Fibroblast of lung (primary cell): ENCODE results near the gene RSF1. TPM values are rescaled to one million over a fixed set of nuclear protein-coding genes. Genes with fewer than 3 reads are reported as not detected.

ENCODE experiments used
- DNase-seq, 2 donors: peaks; one replicate each; pipeline versions ENCODE4 v3.0.0 to v3.0.0-alpha.2; 2010; ENCODE audit warnings: low read depth in 2 of 2
- H2AFZ ChIP-seq: 2 replicates; pipeline ENCODE4 v1.5.1; 2012; ENCODE audit warnings: low read length, control low read depth, inconsistent platforms
- H3K27ac ChIP-seq: 2 replicates; pipeline ENCODE4 v1.5.1; 2011; ENCODE audit warnings: low read length, control low read depth; ENCODE audit not compliant: insufficient read depth
- H3K27me3 ChIP-seq: 2 replicates; pipeline ENCODE4 v1.5.1; 2011; ENCODE audit warnings: mild to moderate bottlenecking, low read length; ENCODE audit not compliant: control insufficient read depth, insufficient read depth
- H3K36me3 ChIP-seq: 2 replicates; pipeline ENCODE4 v1.5.1; 2011; ENCODE audit warnings: low read length; ENCODE audit not compliant: control insufficient read depth, insufficient read depth
- H3K4me1 ChIP-seq: 2 replicates; pipeline ENCODE4 v1.5.1; 2011; ENCODE audit warnings: low read length; ENCODE audit not compliant: control insufficient read depth, insufficient read depth; ENCODE audit errors: extremely low read depth
- H3K4me2 ChIP-seq: 2 replicates; pipeline ENCODE4 v1.5.1; 2011; ENCODE audit warnings: low read length, control low read depth; ENCODE audit not compliant: insufficient read depth; ENCODE audit errors: extremely low read depth
- H3K4me3 ChIP-seq, 4 experiments: fragments of 200-600 bp in 1 of 4; sonication (generic) in 1 of 4; replicated peaks in 1 of 4; 2 replicates each; pipeline ENCODE4 v1.5.1; 2011 to 2016; ENCODE audit warnings: low read length in 4 of 4, low read depth in 3 of 4, mild to moderate bottlenecking in 3 of 4, control low read depth in 2 of 4, inconsistent platforms in 1 of 4, mixed read lengths in 1 of 4; ENCODE audit not compliant: insufficient read depth in 1 of 4; ENCODE audit errors: control extremely low read depth in 1 of 4
- H3K79me2 ChIP-seq: 2 replicates; pipeline ENCODE4 v1.5.1; 2012; ENCODE audit warnings: mild to moderate bottlenecking, low read length, inconsistent platforms; ENCODE audit not compliant: control insufficient read depth, insufficient read depth
- H3K9ac ChIP-seq: 2 replicates; pipeline ENCODE4 v1.5.1; 2011; ENCODE audit warnings: mild to moderate bottlenecking, low read length, control low read depth; ENCODE audit not compliant: insufficient read depth
- H3K9me3 ChIP-seq: 2 replicates; pipeline ENCODE4 v1.5.1; 2012; ENCODE audit warnings: low read depth, low read length; ENCODE audit not compliant: control insufficient read depth, insufficient read depth
- H4K20me1 ChIP-seq: 2 replicates; pipeline ENCODE4 v1.5.1; 2011; ENCODE audit warnings: low read length; ENCODE audit not compliant: control insufficient read depth, insufficient read depth; ENCODE audit errors: extremely low read depth
- CTCF ChIP-seq, 2 donors: IDR thresholded peaks in 1 of 2; conservative IDR thresholded peaks in 1 of 2; 1 replicate in 1 of 2; 2 replicates in 1 of 2; pipeline ENCODE4 v1.5.1; 2011 to 2012; ENCODE audit warnings: low read length in 2 of 2, control low read depth in 1 of 2, inconsistent platforms in 1 of 2, low read depth in 1 of 2, mild to moderate bottlenecking in 1 of 2
- EZH2 ChIP-seq: IDR thresholded peaks from 2 replicates; pipeline ENCODE4 v1.5.1; 2012; ENCODE audit warnings: low read length, control low read depth, mild to moderate bottlenecking; ENCODE audit errors: missing control alignments
- polyA plus RNA-seq, 2 donors: library from polyadenylated mRNA; depleted of rRNA in 1 of 2; stranded (reverse) in 1 of 2; unstranded in 1 of 2; fragments of >200 nt; gene quantifications; 2 replicates each; pipeline ENCODE4 v1.2.1, GENCODE V29; 2011 to 2012; ENCODE audit warnings: missing spikeins in 1 of 2
- total RNA-seq: library from RNA; depleted of rRNA; stranded (reverse); fragments of >200 nt; gene quantifications from 2 replicates; pipeline ENCODE4 v1.2.1, GENCODE V29; 2014

The RSF1 gene
- total and polyA plus RNA-seq, 2 donors (not counting 1 experiment from before 2014, with no cell fraction given): 27.5 to 38.1 TPM

GRCh38 chr11:77672264-77672663, 148.3 kb downstream of the RSF1 start:
- Histone ChIP-seq H3K36me3 (peaks cover 10% of the 10 kb centered on the region), H3K4me3 (no peak overlapping the region), H2AFZ (no peak overlapping the region), H3K79me2 (no peaks in the 10 kb centered on the region), H3K9ac (no peak overlapping the region), H3K9me3 (no peaks in the 10 kb centered on the region), H3K4me1 (no peaks in the 10 kb centered on the region), H3K27ac (no peak overlapping the region), H3K27me3 (no peaks in the 10 kb centered on the region), H4K20me1 (no peaks in the 10 kb centered on the region), H3K4me2 (no peak overlapping the region)
- no peak for TF ChIP-seq CTCF (conservative IDR thresholded peaks at IDR 0.05 in 1 of 2, IDR thresholded peaks at IDR 0.05 in 1 of 2; ENCODE audit: low read depth in 1 of 2, low read length in 2 of 2)
- TF ChIP-seq EZH2: no peak
- DNase-seq: peak; percentile 91 to 95

- H3K36me3 ChIP-seq: peaks cover 10% of the 10 kb centered on the region
- no peak overlapping the region for H3K27ac ChIP-seq
- H3K4me2 ChIP-seq: no peak overlapping the region
- H2AFZ ChIP-seq: no peak overlapping the region
- DNase-seq: peak in 1 of 2 donors; percentile 68
- no peaks in the 10 kb centered on the region for H3K79me2 ChIP-seq
- no peaks in the 10 kb centered on the region for H3K4me1 ChIP-seq
- H3K27me3 ChIP-seq: no peaks in the 10 kb centered on the region
- H3K9ac ChIP-seq: no peak overlapping the region
- H3K9me3 ChIP-seq: no peaks in the 10 kb centered on the region
- H4K20me1 ChIP-seq: no peaks in the 10 kb centered on the region
- no peak for TF ChIP-seq EZH2
- TF ChIP-seq CTCF (conservative IDR thresholded peaks at IDR 0.05 in 1 of 2, IDR thresholded peaks at IDR 0.05 in 1 of 2; ENCODE audit: low read depth in 1 of 2, low read length in 2 of 2): no peak
- no peak overlapping the region for H3K4me3 ChIP-seq
Observed at GRCh38 chr11:77669848-77670511, 150.5 kb downstream of the RSF1 start.

GRCh38 chr11:77668760-77669159, 151.8 kb downstream of the RSF1 start:
- peak in 1 of 2 donors; percentile 68 for DNase-seq
- no peaks in the 10 kb centered on the region for H3K9me3 ChIP-seq
- no peaks in the 10 kb centered on the region for H4K20me1 ChIP-seq
- no peak overlapping the region for H3K27ac ChIP-seq
- no peaks in the 10 kb centered on the region for H3K79me2 ChIP-seq
- no peak for TF ChIP-seq EZH2
- peaks cover 8% of the 10 kb centered on the region for H3K36me3 ChIP-seq
- no peaks in the 10 kb centered on the region for H3K4me1 ChIP-seq
- no peak overlapping the region for H2AFZ ChIP-seq
- H3K4me2 ChIP-seq: no peak overlapping the region
- no peak overlapping the region for H3K9ac ChIP-seq
- no peaks in the 10 kb centered on the region for H3K27me3 ChIP-seq
- no peak overlapping the region for H3K4me3 ChIP-seq
